OCI-LY7 (cell line): ENCODE results near the gene CDKN2A. TPM values are rescaled to one million over a fixed set of nuclear protein-coding genes. Genes with fewer than 3 reads are reported as not detected.

ENCODE experiments used
- BruUV-seq: library from RNA; stranded (reverse); fragments of 400-500 nt; replicated peaks from 2 replicates; lab custom pipeline; 2021; lab: Mats Ljungman, UMichigan
- CTCF ChIA-PET: fragments of 300-600 bp; sonication (Branson Sonifier 250); formaldehyde crosslinking; loops from one replicate; lab custom pipeline; 2022; ENCODE audit warnings: antibody characterized with exemption; ENCODE audit not compliant: unreplicated experiment; lab: Charles Lee
- POLR2A ChIA-PET: fragments of 300-600 bp; sonication (Branson Sonifier 250); formaldehyde crosslinking; loops from one replicate; lab custom pipeline; 2022; ENCODE audit warnings: antibody characterized with exemption; lab: Charles Lee
- DNase-seq: peaks from one replicate; pipeline ENCODE4 v3.0.0-alpha.2; 2015; ENCODE audit warnings: low spot score
- H2AFZ ChIP-seq: fragments of 200-600 bp; sonication (generic), shearing (Covaris generic); 2 replicates; pipeline ENCODE4 v1.6.1; 2014; ENCODE audit warnings: mild to moderate bottlenecking, antibody characterized with exemption, low read length, moderate library complexity
- H3K27ac ChIP-seq: fragments of 200-600 bp; sonication (generic); 2 replicates; pipeline ENCODE4 v1.5.1; 2014; ENCODE audit warnings: mixed run types, low read depth, mild to moderate bottlenecking, moderate library complexity, low read length, inconsistent platforms; ENCODE audit not compliant: poor library complexity, severe bottlenecking
- H3K36me3 ChIP-seq: fragments of 200-600 bp; sonication (generic); 2 replicates; pipeline ENCODE4 v1.6.1; 2014; ENCODE audit warnings: mild to moderate bottlenecking, antibody characterized with exemption, low read length, moderate library complexity, mixed read lengths; ENCODE audit not compliant: insufficient read depth
- H3K4me1 ChIP-seq: fragments of 200-600 bp; sonication (generic); 2 replicates; pipeline ENCODE4 v1.5.1; 2014; ENCODE audit warnings: mild to moderate bottlenecking, low read length; ENCODE audit not compliant: insufficient read depth, poor library complexity, severe bottlenecking
- H3K4me2 ChIP-seq: fragments of 200-600 bp; sonication (generic); 2 replicates; pipeline ENCODE4 v1.6.1; 2014; ENCODE audit warnings: mild to moderate bottlenecking, low read length
- H3K4me3 ChIP-seq: fragments of 200-600 bp; sonication (generic); 2 replicates; pipeline ENCODE4 v1.5.1; 2014; ENCODE audit warnings: mild to moderate bottlenecking, low read depth, low read length; ENCODE audit not compliant: poor library complexity, severe bottlenecking
- H3K79me2 ChIP-seq: fragments of 200-600 bp; sonication (generic); 2 replicates; pipeline ENCODE4 v1.6.1; 2016; ENCODE audit warnings: low read depth, mild to moderate bottlenecking, low read length, moderate library complexity, mixed read lengths; ENCODE audit not compliant: insufficient read depth
- H3K9me2 ChIP-seq: fragments of 200-600 bp; sonication (generic); 2 replicates; pipeline ENCODE4 v1.6.1; 2016; ENCODE audit warnings: mild to moderate bottlenecking, low read length, mixed read lengths; ENCODE audit not compliant: insufficient read depth
- H3K9me3 ChIP-seq: fragments of 200-600 bp; sonication (generic); 2 replicates; pipeline ENCODE4 v1.6.1; 2014; ENCODE audit warnings: mild to moderate bottlenecking, mixed run types, low read length, mixed read lengths
- H4K20me1 ChIP-seq: fragments of 200-600 bp; sonication (generic); 2 replicates; pipeline ENCODE4 v1.6.1; 2014; ENCODE audit warnings: mild to moderate bottlenecking, antibody characterized with exemption, low read length, moderate library complexity, mixed read lengths; ENCODE audit not compliant: insufficient read depth
- EZH2phosphoT487 ChIP-seq: fragments of 200-600 bp; sonication (generic); IDR thresholded peaks from 2 replicates; pipeline ENCODE4 v1.6.1; 2018; ENCODE audit warnings: low read depth, borderline replicate concordance, mild to moderate bottlenecking, mixed run types, antibody characterized with exemption, low read length, moderate library complexity, mixed read lengths
- intact Hi-C: fragments of 100-400 bp; cut with micrococcal nuclease; formaldehyde crosslinking; loops from one replicate; pipeline ENCODE4 v1.10.0; 2022; ENCODE audit not compliant: unreplicated experiment
- total RNA-seq, 2 experiments: library from RNA; depleted of rRNA in 1 of 2; stranded (reverse); fragments of >200 nt in 1 of 2; shearing (Covaris generic) in 1 of 2; gene quantifications; 2 replicates each; pipeline ENCODE4 v1.2.3, GENCODE V29; 2014 to 2022
- TF ChIP-seq, protein P1 (sequence below): fragments of 200-600 bp; sonication (generic); conservative IDR thresholded peaks from 2 replicates; pipeline ENCODE4 v1.5.1; 2014; ENCODE audit warnings: mild to moderate bottlenecking, antibody characterized with exemption, low read length, moderate library complexity, mixed read lengths

CDKN2A gene
- total RNA-seq, 2 experiments from 2014 or later, result 145 to 216 TPM

DNA sequence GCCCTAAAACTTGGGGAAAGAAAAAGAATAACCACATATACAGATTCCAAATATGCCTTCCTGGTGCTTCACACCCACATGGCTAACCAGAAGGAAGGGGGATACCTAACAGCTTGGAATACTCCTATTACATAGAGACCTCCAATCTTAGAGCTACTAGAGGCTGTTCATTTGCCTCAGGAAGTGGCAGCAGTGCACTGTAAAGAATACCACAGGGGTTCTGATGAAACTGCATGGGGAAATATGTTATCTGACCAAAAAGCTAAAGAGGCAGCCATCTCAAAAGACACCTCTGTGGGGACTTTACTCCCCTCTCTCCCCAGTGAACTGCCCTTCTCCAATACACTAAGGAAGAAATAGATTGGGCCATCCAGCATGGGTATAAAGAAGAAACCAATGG lies 66.4 kb downstream of the CDKN2A start:
- H3K9me2 ChIP-seq, result no peaks in the 10 kb centered on the region
- no peaks in the 10 kb centered on the region for H3K79me2 ChIP-seq
- TF ChIP-seq, protein P1, sequence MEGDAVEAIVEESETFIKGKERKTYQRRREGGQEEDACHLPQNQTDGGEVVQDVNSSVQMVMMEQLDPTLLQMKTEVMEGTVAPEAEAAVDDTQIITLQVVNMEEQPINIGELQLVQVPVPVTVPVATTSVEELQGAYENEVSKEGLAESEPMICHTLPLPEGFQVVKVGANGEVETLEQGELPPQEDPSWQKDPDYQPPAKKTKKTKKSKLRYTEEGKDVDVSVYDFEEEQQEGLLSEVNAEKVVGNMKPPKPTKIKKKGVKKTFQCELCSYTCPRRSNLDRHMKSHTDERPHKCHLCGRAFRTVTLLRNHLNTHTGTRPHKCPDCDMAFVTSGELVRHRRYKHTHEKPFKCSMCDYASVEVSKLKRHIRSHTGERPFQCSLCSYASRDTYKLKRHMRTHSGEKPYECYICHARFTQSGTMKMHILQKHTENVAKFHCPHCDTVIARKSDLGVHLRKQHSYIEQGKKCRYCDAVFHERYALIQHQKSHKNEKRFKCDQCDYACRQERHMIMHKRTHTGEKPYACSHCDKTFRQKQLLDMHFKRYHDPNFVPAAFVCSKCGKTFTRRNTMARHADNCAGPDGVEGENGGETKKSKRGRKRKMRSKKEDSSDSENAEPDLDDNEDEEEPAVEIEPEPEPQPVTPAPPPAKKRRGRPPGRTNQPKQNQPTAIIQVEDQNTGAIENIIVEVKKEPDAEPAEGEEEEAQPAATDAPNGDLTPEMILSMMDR, result no peak
- TF ChIP-seq EZH2phosphoT487, result no peak
- H4K20me1 ChIP-seq, result no peaks in the 10 kb centered on the region
- BruUV-seq, result no TSS peak
- ChIA-PET POLR2A (no interaction called here), CTCF (no interaction called here)
- H3K4me1 ChIP-seq, result no peaks in the 10 kb centered on the region
- intact Hi-C loops, result no loop called here
- H2AFZ ChIP-seq, result no peak overlapping the region
- no peak for DNase-seq
- no peaks in the 10 kb centered on the region for H3K9me3 ChIP-seq
- no peak overlapping the region for H3K27ac ChIP-seq
- no peak overlapping the region for H3K4me3 ChIP-seq
- no peak overlapping the region for H3K4me2 ChIP-seq
- H3K36me3 ChIP-seq, result peaks cover 8% of the 10 kb centered on the region

DNA sequence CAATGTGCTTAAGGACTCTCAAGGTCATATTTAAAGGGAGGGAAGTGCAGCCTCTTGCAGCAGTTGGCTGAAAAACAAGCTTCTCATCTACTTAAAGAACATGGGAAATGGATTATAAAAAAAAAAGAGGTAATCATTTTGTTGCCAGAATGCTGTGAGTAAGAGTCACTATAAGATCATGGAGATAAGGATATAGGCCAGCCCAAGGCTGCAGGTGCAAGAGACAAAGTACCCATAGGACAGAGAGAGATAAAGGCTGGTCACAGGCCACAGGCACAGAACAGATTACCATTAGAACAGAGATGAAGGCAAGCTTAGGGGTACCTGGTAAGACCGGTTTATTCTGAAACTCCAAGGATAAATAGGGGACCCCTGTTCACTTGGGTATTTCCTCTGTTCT lies 70.5 kb downstream of the CDKN2A start:
- H3K27ac ChIP-seq, result no peak overlapping the region
- no TSS peak for BruUV-seq
- no peaks in the 10 kb centered on the region for H3K79me2 ChIP-seq
- intact Hi-C loops, result no loop called here
- H3K4me2 ChIP-seq, result no peak overlapping the region
- no peaks in the 10 kb centered on the region for H3K36me3 ChIP-seq
- H3K4me3 ChIP-seq, result no peak overlapping the region
- TF ChIP-seq, protein P1, result no peak
- TF ChIP-seq EZH2phosphoT487, result no peak
- H4K20me1 ChIP-seq, result no peaks in the 10 kb centered on the region
- ChIA-PET POLR2A (no interaction called here), CTCF (no interaction called here)
- H2AFZ ChIP-seq, result no peak overlapping the region
- H3K9me3 ChIP-seq, result no peaks in the 10 kb centered on the region
- H3K9me2 ChIP-seq, result no peaks in the 10 kb centered on the region
- peaks cover 19% of the 10 kb centered on the region for H3K4me1 ChIP-seq
- no peak for DNase-seq
